Central memory CD4-positive, alpha-beta T cell (primary cell): ENCODE measurements around the gene WWC1.
"Not testable (repeated sequence)": the region's sequence is repeated elsewhere in the genome, so short reads cannot be mapped to it uniquely, and the experiment has no call there.

ENCODE experiments used
- DNase-seq: peaks from one replicate; pipeline ENCODE4 v3.0.0; 2022

The WWC1 gene

DNA sequence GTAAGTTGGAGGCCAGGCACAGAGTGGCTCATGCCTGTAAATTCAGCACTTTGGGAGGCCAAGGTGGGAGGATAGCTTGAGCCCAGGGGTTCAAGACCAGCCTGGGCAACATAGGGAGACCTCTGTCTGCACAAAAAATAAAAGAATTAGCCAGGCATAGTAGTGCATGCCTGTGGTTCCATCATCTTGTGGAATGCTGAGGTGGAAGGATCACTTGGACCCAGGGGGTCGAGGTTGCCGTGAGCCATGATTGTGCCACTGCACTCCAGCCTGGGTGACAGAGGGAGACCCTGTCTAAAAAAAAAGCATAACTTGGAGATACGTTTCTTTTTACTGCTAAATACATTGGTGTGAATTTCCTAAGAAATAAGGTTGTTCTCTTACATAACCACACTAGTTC is 19.1 kb downstream of the WWC1 start:
- not testable (repeated sequence) for DNase-seq

DNA sequence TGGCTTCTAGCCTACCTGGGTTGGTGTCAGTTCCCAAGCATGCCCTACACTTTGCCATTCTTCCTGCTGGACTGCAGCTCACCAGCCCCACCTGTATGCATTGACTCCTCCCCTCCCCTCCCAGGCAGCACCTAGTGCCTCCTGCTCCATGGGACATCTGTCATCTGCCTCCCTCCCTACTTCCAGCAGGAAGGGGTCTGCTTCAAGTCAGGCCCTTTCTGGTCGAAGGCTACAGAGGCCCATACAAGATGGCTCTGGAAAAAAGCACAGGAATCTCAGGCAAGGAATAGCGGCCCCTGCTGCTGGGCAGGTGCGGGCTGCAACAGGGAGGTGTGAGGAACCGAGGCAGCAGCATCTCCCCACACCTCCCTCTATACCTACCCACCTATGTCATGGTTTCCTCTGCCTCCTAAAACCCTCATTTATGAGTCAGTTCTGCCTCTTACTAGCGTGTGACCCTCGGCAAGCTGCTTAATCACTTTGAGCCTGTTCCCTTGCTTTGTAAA is 19.7 kb downstream of the WWC1 start:
- DNase-seq, result no peak

DNA sequence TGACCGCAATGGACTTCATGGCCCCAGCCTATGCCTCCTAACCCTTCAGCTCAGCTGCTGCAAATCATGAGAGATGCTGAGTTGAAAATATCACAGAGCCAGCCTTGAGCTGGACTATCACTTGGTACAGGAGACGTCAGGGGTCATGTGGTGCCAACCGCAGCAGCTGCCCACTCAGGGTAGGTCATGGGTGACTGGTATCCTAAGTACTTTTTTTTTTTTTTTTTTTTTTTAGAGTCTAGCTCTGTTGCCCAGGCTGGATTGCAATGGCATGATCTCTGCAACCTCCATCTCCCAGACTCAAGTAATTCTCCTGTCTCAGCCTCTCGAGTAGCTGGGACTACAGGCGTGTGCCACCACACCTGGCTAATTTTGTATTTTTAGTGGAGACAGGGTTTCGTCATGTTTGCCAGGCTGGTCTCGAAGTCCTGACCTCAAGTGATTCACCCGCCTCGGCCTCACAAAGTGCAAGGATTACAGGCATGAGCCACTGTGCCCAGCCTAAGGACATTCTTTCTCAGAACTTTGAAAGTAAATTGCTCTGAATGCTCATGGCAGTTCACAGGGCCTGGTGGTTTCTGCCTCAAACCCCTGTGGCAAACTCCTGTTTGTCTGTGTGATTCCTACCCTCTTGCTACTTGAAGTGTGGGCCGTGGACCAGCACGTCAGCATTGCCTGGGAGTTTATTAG is 21.3 kb downstream of the WWC1 start:
- no peak for DNase-seq

DNA sequence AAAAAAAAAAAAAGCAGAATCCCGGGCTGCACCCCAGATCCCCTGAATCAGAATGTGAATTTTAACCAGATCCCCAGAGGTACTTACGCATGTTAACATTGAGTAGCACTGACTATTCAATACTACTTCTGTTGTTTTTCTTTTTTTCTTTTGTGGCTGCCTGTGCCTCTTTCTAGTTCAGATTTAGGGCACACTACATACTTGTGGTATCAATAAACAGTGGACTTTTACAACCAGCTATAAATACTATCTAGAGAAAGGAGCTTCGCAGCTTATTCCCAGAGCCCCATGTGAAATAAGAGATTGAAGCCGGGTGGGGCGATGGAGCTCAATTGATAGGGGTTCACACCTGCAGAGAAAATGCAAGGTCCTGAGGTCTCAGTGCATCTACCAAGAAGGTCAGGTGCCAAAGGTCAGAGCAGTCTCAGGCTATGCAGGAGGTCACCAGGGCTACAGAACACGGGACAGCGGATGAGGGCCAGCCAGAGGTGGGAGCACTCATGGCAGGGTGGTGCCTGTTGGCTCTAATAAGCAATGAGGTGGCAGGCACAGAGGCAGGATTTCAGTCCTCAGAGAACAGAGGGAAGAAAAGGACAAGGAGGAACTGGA is 22.3 kb downstream of the WWC1 start:
- no peak for DNase-seq

DNA sequence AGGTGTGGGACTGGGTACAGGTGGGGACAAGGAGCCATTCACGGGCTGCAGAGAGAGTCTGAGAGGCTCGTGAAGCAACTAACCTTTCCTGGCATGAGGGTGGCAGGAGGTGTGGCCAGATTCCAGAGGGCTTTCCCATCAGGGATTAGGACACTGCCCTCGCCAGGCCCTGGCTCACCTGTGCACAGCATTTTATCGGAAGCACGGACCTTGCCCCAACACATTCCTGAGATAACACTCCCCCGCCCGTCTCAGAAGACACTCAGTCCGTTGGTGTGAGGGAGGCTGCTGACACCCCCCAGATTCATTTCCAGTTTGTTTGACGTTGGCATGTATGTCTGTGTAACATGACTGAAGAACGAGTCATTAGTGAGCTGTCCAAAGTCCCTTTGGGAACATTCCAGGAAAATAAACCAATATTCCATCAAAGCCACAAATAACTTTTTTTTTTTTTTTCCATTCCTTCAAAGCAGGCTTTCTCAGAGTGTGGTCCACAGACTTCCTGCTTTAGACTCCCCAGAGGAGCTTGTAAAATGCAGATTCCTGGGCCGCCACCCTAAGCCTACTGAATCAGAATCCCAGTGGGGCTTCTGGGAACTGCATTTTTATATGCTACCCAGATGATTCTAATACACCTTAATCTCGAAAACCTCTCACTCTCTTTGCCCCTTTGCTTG is 23.4 kb downstream of the WWC1 start:
- DNase-seq, result no peak

DNA sequence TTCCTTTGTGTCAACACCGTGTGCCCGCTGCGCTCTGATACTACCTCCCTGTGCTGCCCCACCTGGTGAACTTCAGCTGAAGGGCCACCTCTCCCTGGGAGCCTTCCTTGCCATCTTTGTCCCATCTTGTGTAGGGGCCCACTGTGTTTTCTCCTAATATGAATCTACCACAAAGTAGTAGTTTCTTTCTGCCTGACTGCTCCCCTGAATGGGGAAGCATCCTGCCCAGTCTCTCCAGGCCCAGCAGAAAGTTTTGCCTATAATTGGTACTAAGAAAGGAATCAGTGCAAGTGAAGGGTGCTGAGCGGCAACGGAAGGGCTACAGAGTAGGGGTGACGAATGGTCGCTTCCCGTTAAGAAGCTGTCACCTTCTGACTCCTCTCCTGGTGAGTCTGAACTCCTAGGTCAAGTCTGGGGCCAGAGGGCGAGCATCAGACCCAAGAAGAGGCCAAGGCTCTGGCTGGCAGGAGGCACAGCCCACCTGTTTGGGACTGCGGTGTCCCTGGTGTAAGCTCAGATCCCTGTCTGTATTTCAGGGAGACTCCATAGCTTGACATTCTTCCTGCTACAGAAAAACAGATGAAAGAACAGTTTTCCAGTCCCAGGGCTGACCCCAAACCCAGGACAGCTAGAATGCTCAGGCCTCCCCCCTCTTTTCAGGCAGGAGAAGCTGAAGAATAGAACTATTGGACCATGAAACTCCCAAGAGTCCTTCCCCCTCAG is 24.1 kb downstream of the WWC1 start:
- DNase-seq, result no peak

DNA sequence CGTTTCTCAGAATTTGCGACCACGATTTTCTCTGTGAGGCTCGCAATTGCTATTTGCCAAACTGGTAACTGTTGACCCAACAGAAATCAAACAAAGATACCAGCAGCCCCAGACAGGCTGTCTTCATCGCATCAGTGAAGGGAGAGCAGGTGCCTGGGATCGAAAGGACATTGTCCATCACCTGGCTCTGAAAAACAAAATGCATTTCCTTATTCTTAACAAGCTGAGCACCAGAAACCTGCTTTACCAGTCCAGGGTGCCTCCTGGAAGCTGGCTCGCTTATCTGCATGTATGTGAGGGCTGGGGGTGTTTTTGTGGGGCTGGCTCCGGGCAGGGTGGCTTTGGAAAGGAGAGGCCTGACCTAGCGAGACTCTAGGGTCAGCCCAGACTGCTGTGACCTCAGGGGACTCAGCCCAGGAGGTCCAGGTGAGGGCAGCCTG is 24.7 kb downstream of the WWC1 start:
- no peak for DNase-seq

DNA sequence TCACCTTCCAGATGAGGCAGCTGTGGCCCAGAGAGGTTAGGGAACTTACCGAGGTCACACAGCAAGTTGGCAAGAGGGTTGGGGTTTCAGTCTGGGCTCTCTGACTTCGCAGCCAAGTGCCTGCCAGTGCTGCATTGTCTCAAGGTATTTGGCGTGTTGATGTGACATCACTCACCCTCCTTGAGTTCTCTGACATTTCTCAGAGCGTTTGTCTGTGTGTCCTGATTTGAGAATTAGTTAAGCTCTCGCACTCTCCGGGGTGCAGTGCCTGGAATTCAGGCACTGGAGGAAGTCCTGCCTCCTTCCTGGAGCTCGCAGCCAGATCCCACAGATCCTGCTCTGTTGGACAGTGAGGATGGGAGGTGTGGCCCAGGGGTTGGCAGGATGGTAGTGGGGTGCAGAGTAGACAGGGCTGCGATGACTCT is 25.7 kb downstream of the WWC1 start:
- DNase-seq, result no peak

DNA sequence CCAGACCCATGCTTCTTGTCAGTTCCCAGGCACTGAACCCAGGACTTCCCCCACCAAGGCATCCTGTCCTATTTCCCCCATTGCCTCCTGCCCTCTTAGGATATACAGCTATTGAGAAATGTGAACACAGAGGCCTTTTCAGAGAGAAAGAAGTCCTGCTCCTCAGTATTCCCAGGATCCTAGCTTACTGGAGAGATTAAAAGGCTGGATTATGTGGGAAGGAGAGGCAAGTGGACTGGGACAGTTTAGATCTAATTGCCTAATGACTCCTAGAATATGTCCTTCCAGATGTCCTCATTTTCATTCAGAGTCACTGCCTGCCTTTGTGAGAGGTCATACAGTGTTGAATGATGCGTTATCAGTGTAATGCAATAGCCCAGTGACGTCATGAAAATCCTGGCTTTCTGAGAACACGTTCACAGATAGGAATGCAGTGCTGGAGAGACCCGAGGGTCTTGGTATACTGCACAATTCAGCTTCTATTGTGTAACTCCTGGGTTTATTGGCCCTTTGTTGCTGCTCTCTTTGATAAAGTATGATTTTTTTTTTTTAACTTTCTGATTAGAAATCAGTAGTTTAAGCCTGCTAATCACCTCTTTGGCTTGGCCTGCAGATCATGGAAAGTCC is 26.2 kb downstream of the WWC1 start:
- DNase-seq, result no peak

DNA sequence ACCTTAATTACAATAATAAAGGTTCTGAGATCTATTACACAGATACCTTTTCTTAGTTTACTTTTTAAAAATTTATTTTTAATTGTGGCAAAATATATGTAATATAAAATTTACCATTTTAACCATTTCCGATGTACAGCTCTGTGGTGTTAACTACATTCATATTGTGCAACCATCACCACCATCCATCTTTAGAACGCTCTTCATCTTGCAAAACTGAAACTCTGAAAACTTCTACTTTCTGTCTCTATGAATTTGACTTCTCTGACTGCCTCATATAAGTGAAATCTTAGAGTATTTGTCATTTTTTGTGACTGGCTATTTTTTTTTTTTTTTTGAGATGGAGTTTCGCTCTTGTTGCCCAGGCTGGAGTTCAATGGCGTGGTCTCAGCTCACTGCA is 26.8 kb downstream of the WWC1 start:
- no peak for DNase-seq

DNA sequence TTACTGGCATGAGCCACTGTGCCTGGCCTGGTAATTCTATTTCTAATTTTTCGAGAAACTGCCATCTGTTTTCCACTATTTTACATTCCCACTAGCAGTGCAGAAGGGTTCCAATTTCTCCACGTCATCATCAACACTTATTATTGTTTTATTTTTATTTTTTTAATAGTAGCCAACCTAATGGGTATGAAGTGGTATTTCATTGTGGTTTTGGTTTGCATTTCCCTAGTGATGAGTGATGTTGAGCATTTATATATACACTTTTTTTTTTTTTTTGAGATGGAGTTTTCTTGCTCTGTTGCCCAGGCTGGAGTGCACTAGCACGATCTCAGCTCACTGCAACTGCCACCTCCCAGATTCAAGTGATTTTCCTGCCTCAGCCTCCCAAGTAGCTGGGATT is 28.3 kb downstream of the WWC1 start:
- no peak for DNase-seq

DNA sequence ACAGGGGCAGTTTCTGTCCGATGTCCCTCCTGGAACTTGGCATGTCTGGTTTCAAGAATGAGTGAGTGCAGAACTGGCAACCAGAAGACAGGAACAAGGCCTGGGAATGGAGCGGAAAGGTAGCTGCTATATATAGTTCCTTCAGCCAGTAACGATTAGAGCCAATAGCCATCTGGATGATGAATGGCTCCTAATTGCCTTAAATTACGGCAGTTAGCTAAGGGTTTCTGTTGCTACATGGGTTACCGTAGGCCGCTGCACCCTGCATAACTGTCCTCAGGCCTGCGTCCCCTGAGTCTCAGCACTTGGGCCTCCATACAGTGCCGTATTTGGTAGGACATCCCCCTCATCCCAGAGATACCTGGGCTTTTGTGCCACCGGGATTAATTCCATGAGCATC is 29.4 kb downstream of the WWC1 start:
- no peak for DNase-seq

DNA sequence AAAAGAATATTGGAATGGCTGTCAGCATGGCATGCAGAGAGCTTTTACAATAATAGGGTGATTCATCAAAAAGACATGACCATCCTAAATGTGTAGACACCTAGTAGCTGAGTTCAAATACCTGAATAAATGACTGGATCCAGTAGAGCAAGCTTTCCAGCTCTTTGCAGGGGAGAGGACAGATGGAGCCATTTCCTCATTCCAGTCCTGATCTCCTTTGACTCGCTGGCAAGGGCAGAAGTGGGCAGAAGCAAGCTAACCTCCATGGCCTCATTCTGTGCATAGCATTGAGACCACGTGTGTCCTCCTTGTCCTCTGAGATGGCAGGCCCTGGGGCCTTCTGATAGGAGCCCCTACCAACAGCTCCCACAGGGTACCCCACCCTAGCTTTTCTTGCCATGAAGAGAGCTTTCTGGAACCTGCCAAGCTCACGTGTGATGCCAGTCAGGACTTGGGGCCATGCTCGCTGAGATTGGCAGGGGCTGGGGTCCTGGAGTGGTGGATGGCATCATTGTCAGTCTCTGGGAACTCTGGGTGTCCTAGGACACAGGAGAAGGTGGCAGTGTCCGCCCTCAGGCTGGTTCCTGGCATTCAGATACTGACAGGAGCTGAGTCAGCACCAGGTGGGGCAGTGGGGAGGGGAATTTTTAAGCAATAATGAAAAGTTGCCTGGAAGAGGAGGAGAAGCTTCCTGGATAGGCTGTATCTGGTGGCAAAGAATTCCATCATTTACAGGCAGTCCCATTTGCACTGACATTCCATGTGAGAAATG is 33.6 kb downstream of the WWC1 start:
- DNase-seq, result no peak

DNA sequence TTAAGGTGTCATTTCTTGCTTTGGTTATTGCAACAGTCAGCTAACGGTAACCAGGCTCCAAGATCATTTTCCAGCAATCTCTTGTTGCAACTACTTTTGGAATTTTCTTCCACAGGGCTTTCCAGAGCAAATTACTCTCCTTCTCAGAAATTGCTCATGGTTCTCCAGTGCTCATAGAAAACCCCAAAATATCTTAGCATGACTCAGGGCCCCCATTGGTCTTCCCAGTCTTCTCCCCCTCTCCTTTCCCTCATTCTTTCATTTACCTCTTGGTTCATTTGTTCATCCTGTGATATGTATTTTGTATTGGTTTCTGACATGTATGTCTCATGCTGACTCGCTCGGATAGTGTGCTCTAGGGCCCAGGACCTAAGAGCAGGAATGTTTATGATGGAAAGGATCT is 35.6 kb downstream of the WWC1 start:
- no peak for DNase-seq

DNA sequence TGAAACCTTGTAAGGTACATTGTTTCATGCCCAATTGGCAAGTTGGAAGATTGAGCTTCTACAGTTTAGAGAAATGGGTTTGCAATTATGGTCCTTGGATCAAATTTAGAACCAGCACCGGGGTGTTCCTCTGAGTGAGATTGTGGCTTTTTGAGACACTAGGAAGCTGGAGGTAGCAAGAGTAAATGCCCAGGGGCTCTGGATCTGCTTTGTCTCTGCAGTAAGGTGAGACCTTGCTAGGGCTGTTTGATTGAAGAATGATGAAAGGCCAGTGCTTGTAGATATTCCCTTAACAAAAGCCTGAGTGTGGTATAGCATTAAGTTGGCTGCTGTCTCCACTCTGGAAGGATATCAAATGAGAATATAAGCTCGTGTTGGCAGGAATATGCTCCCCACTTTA is 36.0 kb downstream of the WWC1 start:
- DNase-seq, result no peak

DNA sequence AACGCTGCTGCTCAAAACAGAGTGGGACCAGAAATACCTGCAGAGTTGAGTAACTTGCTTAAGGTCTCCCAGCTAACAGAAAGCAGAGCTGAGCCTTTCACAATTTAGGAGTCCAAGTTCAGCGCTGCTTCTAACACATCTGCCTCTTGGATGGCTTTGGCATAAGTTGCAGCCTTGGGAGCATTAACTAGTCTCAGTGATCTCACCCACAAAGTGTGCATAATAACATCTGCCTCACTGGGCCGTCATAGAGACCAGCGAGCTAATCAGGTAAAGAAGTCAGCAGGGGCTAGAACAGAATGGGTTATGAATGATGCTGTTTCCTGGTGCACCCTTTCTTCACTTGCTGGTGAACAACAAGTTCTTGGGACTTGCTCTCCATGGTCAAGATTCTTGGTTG is 36.5 kb downstream of the WWC1 start:
- DNase-seq, result no peak

DNA sequence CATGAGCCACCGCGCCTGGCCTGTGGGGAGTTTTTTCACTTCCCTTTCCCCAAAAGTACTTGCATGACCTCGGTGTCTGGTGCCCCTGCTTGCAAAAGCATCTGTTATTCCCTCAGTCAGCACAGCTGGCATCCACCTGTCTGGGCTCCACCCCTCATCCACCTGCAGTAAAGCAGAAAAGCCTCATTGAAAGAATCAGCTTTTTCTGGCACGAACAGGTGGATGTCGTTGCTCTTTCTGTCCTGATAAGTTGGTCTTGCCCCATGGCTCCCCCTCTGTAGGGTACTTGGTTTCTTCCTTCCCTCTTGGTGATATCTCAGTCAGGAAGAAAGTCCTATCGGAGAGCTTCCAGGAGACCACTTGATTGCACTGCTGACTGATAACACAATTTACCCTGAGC is 37.4 kb downstream of the WWC1 start:
- no peak for DNase-seq

DNA sequence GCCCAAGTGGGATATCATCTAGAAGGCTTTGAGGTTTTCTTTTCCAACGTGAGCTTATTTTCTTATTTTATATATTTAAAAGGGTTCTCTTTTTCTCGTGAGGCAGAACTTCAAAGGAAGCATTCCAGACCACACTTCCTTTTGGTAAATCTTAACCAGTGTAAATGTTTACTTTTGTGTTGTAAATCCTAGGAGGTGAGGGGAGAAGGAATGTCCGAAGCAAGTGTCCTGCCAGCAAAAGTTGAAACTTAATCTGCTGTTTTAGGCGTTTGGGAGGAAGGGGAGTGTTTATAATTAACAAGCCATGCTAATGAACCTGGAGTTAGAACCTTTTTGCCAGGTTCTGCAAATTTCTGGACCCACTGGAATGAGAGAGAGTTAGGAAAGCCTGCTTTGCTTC is 37.9 kb downstream of the WWC1 start:
- DNase-seq, result no peak

DNA sequence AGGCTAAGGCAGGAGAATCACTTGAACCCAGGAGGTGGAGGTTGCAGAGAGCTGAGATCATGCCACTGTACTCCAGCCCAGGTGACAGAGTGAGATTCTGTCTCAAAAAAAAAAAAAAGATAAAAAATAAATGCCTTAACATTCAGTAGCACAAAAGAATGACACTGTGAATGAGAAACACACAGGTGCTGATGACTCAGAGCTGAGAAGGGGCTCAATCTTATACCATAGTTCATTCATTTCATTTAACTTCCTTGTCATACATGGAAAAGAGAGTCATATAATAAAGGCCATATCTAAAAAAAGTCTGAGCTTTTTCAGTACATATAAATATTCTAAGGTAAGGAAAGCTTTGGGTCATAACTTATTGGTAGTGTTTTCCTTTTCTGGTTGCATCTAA is 40.6 kb downstream of the WWC1 start:
- no peak for DNase-seq

DNA sequence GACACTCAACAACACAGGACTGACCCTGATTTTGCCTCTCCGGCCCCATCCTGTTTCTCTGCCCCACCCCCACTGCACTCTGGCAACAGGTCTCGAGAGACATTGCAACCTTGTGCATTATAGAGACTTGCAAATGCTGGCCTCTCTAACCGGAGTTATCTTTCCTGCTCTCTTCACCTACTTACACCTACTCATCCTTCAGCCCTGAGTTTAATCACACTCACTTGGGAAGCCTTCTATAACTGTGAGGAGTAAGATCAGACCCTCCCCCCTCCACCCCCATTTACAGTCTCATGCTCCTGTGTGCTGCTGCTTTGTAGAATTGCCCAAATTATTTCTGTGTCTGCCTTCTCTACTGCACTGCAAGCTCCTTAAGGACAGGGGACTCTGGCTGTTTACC is 42.8 kb downstream of the WWC1 start:
- no peak for DNase-seq

DNA sequence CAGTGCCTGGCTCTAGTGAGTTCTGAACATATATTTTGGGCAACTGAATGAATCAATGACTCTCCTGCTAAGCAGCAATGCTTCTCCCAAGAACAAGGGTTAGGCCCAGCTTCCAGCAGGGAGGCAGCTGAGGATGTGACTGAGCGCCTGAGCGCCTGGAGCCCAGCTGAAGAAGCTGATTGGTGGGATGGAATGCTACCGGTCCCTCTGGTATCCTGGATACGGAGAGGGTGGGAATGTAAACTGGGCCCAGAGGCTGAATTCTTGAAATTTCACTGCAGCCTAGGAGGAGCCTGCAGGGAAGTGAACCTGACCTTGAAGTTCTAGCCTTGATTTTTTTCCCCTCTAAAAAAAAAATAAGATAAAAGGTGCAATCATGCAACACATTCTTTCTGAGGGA is 43.2 kb downstream of the WWC1 start:
- no peak for DNase-seq

DNA sequence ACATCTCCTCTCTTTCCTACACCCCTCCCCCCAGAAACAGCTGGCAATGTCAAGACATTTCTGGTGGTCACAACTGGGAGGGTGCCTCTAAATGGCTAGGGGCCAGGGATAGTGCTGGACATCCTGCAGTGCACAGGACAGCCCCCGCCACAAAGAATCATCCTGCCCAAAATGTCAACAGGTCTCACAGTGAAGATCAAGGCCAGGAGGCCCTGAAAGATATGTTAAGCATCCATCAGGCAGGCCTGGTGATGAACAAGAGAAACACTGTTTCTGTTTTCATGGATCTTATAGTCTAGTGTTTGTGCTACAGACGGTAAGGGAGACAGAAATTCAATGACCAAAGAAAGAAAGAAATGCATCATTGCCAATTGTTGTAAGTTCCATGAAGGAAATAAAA is 45.9 kb downstream of the WWC1 start:
- no peak for DNase-seq
